ENCODE data around the gene BICD2. TPM values are rescaled to one million over a fixed set of nuclear protein-coding genes. Genes with fewer than 3 reads are reported as not detected.

Gene BICD2
- total and polyA plus RNA-seq, 2 of the 8 experiments (the other 6 are each of a cell fraction or from before 2014, with no cell fraction given), result 6.6 to 22.8 TPM

DNA sequence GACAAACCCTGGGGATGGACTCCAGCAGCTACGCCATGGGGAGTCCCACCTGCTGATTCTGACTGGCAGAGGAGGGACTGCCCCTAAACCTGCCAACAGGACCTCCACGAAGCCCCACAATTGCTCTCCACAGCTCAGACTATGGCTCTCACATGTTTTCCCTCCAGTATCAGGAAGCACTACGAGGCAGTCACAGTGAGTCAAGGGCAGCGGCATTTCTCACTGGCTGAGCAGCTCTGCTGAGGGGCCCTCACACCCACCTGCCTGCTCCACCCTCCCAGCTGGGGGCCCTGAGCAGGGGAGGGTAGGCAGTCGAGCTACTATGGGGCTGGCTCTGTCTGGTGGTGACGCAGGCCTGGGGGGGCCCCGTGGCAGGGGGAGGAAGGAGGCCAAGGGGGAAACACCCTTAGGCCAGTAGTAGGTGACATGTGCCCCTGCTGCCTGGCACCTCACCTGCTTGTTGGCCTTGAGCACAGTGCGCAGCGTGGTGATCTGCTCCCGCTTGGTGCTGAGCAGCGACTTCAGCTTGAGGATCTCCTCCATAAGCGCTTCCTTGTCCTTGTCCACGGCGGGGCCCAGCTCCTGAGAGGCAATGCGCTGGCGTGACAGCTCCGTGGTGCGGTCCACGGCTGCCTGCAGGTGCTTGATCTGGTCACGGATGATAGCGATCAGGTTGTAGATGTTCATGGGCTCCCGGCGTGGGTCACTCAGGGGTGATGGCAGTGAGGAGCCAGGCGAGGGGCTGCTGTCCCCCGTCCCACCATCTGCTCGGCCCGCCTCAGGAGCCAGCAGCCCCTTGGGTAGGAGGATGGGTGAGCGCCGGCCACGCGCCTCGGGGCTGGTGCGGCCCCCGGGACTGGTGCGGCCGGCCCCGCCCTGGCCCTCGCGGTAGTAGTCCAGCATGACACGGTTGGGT, 46.3 kb downstream of the BICD2 start:
- FAIRE-seq, result no peak
- Histone ChIP-seq H4K20me1 (replicated peaks in 1 of 2; ENCODE audit: control insufficient read depth in 1 of 2, insufficient read depth in 2 of 2, low read length in 2 of 2) (peaks cover 4 to 21% of the 10 kb centered on the region in 2 experiments), H4K91ac (replicated peaks; ENCODE audit: insufficient read length, low read length) (no peak overlapping the region), H3K4me2 (ENCODE audit: insufficient read depth in 1 of 2, low read depth in 2 of 2, low read length in 2 of 2) (no peak overlapping the region), H3K9ac (replicated peaks in 1 of 4; ENCODE audit: extremely low read depth in 1 of 4, low read depth in 3 of 4, low read length in 3 of 4) (no peak overlapping the region), H3K23me2 (ENCODE audit: low read depth, low read length) (no peaks in the 10 kb centered on the region), H4K5ac (ENCODE audit: insufficient read length, low read depth, low read length) (no peak overlapping the region), H3K36me3 (ENCODE audit: control insufficient read depth in 2 of 4, insufficient read depth in 4 of 4, low read length in 3 of 4) (peaks cover 29 to 54% (median 53%) of the 10 kb centered on the region in 4 experiments), H2BK12ac (ENCODE audit: low read depth, low read length) (no peak overlapping the region), H3K18ac (ENCODE audit: extremely low read depth, low read length) (no peak overlapping the region), H3K4me3 (ENCODE audit: extremely low read depth in 1 of 4, insufficient read depth in 2 of 4, low read depth in 3 of 4, low read length in 4 of 4) (no peak overlapping the region), H3K56ac (replicated peaks; ENCODE audit: insufficient read length, low read depth, low read length) (no peak overlapping the region), H2BK20ac (ENCODE audit: low read length) (no peak overlapping the region), H2BK5ac (ENCODE audit: low read depth, low read length) (no peak overlapping the region), H3K27me3 (replicated peaks in 1 of 4; ENCODE audit: control insufficient read depth in 3 of 4, extremely low read depth in 1 of 4, insufficient read depth in 3 of 4, low read length in 3 of 4) (no peaks in the 10 kb centered on the region), H2BK15ac (ENCODE audit: low read length) (no peak overlapping the region), H3K9me3 (ENCODE audit: insufficient read depth in 2 of 2, low read depth in 1 of 2, low read length in 1 of 2) (no peaks in the 10 kb centered on the region), H3K79me1 (ENCODE audit: low read depth, low read length) (peaks cover 4% of the 10 kb centered on the region; the same call in 1 of the 2 replicates), H3K27ac (ENCODE audit: low read depth, low read length) (no peak overlapping the region), H3K23ac (ENCODE audit: insufficient read length) (no peak overlapping the region), H2BK120ac (replicated peaks; ENCODE audit: low read depth, low read length) (no peak overlapping the region), H3K14ac (ENCODE audit: insufficient read length) (no peak overlapping the region), H2AFZ (ENCODE audit: low read length) (no peak overlapping the region), H3K4ac (replicated peaks; ENCODE audit: insufficient read length, low read depth, low read length) (no peak overlapping the region), H4K8ac (ENCODE audit: extremely low read depth, insufficient read depth, low read length) (no peak overlapping the region), H3K79me2 (ENCODE audit: control insufficient read depth in 1 of 2, insufficient read depth in 2 of 2, low read length in 2 of 2) (no peaks in the 10 kb centered on the region), H3K4me1 (replicated peaks in 1 of 4; ENCODE audit: control insufficient read depth in 3 of 4, insufficient read depth in 4 of 4, low read length in 3 of 4) (no peaks in the 10 kb centered on the region), H2AK5ac (ENCODE audit: low read depth, low read length) (no peak overlapping the region)
- 95% methylated on average over 37 of the region's 40 CpGs; no CpG with 5 or more reads in 1 of the 2 experiments for WGBS, 2 experiments (ENCODE audit: extremely low coverage in 1 of 2, insufficient coverage in 1 of 2, insufficient read length in 1 of 2, insufficient replicate concordance in 2 of 2, low coverage in 1 of 2, low lambda C conversion rate in 2 of 2, missing lambda C conversion rate in 1 of 2)
- peak in 1 of 2 experiments; percentile 40 for DNase-seq (ENCODE audit: low read depth in 1 of 2, low spot score in 2 of 2)
- POLR2A ChIA-PET (ENCODE audit: partially characterized antibody), result no interaction called here
- TF ChIP-seq ASH2L (IDR thresholded peaks at IDR 0.05; ENCODE audit: low read length), result no peak
- TF ChIP-seq, protein P1, sequence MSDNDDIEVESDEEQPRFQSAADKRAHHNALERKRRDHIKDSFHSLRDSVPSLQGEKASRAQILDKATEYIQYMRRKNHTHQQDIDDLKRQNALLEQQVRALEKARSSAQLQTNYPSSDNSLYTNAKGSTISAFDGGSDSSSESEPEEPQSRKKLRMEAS (IDR thresholded peaks at IDR 0.05), result no peak
- TF ChIP-seq, protein P2, sequence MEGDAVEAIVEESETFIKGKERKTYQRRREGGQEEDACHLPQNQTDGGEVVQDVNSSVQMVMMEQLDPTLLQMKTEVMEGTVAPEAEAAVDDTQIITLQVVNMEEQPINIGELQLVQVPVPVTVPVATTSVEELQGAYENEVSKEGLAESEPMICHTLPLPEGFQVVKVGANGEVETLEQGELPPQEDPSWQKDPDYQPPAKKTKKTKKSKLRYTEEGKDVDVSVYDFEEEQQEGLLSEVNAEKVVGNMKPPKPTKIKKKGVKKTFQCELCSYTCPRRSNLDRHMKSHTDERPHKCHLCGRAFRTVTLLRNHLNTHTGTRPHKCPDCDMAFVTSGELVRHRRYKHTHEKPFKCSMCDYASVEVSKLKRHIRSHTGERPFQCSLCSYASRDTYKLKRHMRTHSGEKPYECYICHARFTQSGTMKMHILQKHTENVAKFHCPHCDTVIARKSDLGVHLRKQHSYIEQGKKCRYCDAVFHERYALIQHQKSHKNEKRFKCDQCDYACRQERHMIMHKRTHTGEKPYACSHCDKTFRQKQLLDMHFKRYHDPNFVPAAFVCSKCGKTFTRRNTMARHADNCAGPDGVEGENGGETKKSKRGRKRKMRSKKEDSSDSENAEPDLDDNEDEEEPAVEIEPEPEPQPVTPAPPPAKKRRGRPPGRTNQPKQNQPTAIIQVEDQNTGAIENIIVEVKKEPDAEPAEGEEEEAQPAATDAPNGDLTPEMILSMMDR (IDR thresholded peaks at IDR 0.05; ENCODE audit: control extremely low read depth in 1 of 3, insufficient read depth in 1 of 3, low read depth in 1 of 3, low read length in 3 of 3), result no peak
- TF ChIP-seq CTBP2 (IDR thresholded peaks at IDR 0.05; ENCODE audit: borderline replicate concordance, insufficient read depth, insufficient read length, low read length), result no peak
- TF ChIP-seq TBP (IDR thresholded peaks at IDR 0.05; ENCODE audit: low read depth, low read length), result no peak
- no peak for TF ChIP-seq MAFK (IDR thresholded peaks at IDR 0.05; ENCODE audit: low read depth, low read length)
- TF ChIP-seq, protein P3, sequence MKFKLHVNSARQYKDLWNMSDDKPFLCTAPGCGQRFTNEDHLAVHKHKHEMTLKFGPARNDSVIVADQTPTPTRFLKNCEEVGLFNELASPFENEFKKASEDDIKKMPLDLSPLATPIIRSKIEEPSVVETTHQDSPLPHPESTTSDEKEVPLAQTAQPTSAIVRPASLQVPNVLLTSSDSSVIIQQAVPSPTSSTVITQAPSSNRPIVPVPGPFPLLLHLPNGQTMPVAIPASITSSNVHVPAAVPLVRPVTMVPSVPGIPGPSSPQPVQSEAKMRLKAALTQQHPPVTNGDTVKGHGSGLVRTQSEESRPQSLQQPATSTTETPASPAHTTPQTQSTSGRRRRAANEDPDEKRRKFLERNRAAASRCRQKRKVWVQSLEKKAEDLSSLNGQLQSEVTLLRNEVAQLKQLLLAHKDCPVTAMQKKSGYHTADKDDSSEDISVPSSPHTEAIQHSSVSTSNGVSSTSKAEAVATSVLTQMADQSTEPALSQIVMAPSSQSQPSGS (IDR thresholded peaks at IDR 0.05; ENCODE audit: low read length), result no peak
- CTCF ChIA-PET (ENCODE audit: partially characterized antibody), result interaction anchor here (0.7 to 11.9 kb wide), 21 partner anchors 9 to 386 kb away, joined by 3 to 236 read pairs (median 4); no protein-coding TSS in a partner anchor

Data from H1 (cell line).